Right renal cortex interstitium (tissue), 3 donors: ENCODE results near the gene BOLA3. TPM values are rescaled to one million over a fixed set of nuclear protein-coding genes. Genes with fewer than 3 reads are reported as not detected.
"Not testable (repeated sequence)": the region's sequence is repeated elsewhere in the genome, so short reads cannot be mapped to it uniquely, and the experiment has no call there.

Experiments
- DNase-seq, 3 donors: peaks; one replicate each; pipeline ENCODE4 v3.0.0-alpha.2; 2013; ENCODE audit warnings: low read depth in 3 of 3, low spot score in 2 of 3
- polyA plus RNA-seq, 3 donors: library from polyadenylated mRNA; unstranded; fragments of 120-200 nt; gene quantifications; one replicate each; pipeline ENCODE4 v1.2.1, GENCODE V29; 2013; ENCODE audit not compliant: insufficient read length in 3 of 3

The BOLA3 gene, protein sequence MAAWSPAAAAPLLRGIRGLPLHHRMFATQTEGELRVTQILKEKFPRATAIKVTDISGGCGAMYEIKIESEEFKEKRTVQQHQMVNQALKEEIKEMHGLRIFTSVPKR
- polyA plus RNA-seq = 10 to 100 TPM; 22.6 to 28.9 (median 27.5) TPM

DNA sequence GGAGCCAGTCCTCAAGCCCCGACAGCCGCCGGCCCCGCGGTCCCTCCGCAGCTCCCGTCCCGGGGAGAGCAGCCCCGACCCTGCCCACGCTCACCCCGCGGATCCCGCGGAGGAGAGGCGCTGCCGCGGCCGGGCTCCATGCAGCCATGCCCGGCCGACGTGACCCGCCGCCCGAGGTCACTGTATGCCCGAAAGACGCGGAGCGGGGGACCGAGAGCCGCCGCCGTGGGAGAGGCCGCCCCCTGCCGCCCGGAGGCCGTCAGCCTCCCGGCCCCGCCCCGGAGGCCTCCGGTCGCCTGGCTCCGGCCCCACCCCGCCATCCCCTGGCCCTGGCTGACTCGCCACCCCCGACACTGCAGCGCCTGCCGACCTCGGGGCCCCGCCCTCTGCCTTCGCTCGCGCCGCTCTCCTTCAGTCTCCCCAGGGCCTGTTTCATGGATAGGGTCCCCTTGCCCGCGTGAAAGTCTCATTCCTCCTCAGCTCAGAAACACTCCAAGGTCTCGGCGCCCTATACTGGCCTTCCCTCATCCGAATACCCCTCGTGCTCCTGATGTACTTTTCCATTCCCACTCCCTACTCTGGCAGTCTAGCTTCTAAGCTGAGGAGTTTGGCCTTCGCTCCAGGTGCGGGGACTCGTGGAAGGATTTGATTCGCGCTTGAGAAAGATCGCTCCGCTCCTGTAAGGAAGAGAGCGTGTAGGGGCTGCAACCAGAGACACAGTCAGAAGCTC lies at the start of gene BOLA3:
BOLA3 (minus strand) TSS at position 186 of the 730 bp plus-strand sequence; CDS start at position 148, 38 bp downstream.
- peak; percentile 33 to 65 (median 37) for DNase-seq

GRCh38 chr2:74197049-74197448 lies 49.3 kb upstream of the BOLA3 start:
- DNase-seq = no peak

DNA sequence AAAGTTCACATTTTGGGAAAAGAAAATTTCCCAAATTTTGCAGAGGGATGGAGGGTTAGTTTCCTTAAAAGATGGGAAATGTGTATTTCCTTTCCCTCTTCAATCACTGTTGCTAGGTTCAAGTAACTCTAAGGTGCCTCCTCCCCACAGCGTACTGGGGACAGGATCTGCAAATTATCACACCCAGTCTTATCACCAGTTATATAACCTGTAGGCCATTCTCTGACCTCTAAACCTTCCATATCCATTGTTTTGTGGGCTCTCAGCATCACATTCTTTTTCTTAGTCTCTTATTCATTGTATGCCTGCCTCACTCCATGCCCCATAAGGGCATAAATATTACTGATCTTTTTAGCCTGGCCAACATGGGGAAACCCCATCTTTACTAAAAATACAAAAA lies 47.1 kb upstream of the BOLA3 start:
- DNase-seq = no peak

- no peak for DNase-seq
Measured at GRCh38 chr2:74191596-74192380, 44.1 kb upstream of the BOLA3 start.

DNA sequence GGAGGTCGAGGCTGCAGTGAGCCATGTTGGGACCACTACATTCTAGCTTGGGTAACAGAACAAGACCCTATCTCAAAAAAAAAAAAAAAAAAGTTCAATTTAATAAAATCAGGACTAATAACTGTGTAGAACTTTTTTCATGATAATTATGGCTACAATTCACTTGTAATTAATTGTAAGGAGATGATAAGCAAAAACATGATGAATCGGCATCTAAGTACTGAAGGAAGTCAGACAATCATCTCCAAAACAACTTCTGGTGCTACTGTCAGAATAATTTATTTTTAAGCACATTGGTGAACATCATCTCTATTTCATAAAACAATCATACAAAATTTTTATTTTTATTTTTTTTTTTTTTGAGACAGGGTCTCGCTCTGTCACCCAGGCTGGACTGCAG lies 41.0 kb upstream of the BOLA3 start:
- DNase-seq = no peak

- no peak for DNase-seq
Measured at GRCh38 chr2:74188018-74188601, 40.4 kb upstream of the BOLA3 start.

DNA sequence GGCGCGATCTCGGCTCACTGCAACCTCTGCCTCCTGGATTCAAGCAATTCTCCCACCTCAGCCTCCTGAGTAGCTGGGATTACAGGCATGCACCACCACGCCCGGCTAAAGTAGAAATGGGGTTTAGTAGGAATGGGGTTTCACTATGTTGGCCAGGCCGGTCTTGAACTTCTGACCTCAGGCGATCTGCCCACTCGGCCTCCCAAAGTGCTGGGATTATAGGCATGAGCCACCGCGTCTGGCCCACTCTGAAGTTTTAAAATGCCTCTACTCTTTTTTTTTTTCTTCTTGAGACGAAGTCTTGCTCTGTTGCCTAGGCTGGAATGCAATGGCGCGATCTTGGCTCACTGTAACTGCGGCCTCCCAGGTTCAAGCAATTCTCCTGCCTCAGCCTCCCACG lies 39.0 kb upstream of the BOLA3 start:
- DNase-seq = not testable (repeated sequence)

DNA sequence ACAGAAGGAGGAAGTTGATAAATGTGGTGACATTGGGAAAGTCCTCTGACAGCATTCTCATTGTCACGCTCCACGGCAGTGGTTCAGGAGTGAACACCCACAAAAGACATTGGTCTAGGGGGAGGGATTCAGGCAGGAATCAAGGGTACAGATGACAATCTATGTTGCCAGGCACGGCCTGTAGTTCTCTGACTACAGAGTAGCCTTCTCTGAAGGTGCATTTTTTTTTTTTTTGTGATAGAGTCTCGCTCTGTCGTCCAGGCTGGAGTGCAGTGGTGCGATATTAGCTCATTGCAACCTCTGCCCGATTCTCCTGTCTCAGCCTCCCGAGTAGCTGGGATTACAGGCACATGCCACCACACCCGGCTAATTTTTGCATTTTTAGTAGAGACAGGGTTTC lies 38.3 kb upstream of the BOLA3 start:
- DNase-seq = no peak

DNA sequence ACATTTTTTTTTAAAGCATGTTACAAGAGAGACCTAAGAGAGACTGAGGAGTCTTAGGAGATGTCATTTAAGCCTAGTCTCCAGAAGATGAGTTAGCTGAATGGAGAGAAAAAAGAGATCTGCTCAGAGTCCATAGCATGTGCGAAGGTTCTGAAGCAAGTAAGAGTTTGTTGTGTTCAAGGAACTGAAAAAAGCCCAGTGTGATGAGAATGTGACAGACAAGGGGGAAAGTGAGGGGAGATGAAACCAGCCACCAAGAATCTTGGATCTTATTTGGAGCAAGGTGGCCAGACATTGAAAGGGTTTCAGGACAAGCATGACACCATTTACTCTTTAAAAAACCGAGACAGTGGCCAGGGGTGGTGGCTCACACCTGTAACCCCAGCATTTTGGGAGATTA lies 36.2 kb upstream of the BOLA3 start:
- DNase-seq = no peak

- DNase-seq = no peak
Measured at GRCh38 chr2:74181739-74182138, 34.0 kb upstream of the BOLA3 start.

DNA sequence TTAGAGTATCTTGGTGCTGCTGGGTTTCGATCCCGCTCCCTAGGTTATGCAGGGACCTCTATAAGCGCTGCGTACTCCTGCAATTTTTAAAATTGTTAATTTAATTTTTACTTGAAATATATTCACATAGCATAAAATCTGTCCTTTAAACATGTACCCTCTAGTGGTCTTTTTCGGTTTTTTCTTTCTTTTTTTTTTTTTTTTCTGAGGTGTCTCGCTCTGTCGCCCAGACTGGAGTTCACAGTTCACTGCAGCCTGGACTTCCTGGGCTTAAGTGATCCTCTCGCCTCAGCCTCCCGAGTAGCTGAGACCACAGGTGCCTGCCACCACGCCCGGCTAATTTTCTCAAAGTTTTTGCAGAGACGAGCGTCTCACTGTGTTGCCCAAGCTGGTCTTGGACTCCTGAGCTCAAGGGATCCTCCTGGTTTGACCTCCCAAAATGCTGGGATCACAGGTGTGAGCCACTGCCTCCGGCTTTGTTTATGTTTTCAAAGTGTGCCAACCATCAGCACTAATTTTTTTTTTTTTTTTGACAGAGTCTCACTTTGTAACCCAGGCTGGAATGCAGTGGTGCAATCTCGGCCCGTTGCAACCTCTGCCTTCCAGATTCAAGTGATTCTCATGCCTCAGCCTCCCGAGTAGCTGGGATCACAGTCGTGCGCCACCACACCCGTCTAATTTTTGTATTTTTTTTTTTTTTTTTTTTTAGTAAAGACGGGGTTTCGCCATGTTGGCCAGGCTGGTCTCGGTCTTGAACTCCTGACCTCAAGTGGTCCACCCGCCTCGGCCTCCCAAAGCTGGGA lies 31.6 kb upstream of the BOLA3 start:
- DNase-seq = no peak

DNA sequence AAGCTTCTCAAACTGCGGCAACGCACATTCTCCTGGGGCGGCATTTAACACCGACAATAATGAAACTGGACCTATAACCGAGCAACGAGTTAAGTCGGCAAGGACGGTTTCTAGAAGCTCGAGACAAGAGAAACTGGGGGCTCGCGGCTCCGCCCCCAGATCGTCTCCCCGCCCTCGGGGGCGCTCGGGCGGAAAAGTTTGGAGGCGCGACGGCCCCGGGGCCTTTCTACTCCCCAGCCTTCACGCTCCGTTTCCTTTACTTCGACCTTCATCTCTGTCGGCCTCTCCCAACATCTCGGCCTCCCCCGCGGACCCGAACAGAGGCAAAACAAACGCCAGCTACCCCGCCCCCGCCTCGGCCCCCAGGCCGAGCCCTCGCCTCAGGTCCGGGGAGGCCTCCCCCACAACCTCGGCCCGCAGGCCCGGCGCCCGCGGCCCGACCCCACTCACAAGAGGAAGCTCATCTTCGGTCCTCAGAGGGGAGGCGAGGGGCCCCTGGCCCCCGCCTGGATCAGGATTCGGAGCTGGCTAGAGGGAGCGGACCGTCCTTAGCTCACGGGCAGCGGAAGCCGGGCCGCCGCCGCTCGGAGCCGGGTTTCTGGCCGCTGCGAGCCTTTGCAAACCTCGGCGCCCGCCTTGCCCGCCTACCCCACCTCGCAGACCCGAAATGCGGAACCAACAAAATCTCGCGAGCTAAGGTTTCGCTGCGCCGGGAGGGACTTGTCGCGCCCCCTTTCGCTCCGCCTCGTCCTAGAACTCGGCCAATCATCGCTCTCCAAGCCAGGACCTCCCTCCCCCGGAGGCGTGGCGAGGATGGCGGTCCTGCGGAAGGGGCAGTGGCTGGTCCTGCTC lies 30.7 kb upstream of the BOLA3 start, which contains the start of gene MOB1A:
MOB1A (minus strand) TSS at position 669 of the 852 bp plus-strand sequence; CDS start at position 464, 205 bp downstream.
- DNase-seq = peak; percentile 89 to 99 (median 94)

GRCh38 chr2:74177696-74178095 lies 30.0 kb upstream of the BOLA3 start:
- DNase-seq = no peak

DNA sequence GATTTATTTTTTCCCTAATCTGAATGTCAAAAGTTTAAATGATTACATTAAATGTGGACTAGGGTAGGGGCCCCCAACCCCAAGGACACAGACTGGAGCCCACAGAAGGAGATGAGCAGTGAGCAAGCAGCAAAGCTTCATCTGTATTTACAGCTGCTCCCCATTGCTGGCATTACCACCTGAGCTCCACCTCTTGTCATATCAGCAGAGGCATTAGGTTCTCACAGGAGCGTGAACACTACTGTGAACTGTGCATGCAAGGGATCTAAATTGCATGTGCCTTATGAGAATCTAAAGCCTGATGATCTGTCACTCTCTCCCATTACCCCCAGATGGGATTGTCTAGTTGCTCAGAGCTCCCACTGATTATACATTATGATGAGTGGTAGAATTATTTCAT lies 27.2 kb upstream of the BOLA3 start:
- DNase-seq = no peak

- no peak for DNase-seq
Measured at GRCh38 chr2:74168739-74169138, 21.0 kb upstream of the BOLA3 start.

GRCh38 chr2:74164761-74165160 lies 17.0 kb upstream of the BOLA3 start:
- DNase-seq = no peak

GRCh38 chr2:74162951-74163350 lies 15.2 kb upstream of the BOLA3 start:
- no peak for DNase-seq

DNA sequence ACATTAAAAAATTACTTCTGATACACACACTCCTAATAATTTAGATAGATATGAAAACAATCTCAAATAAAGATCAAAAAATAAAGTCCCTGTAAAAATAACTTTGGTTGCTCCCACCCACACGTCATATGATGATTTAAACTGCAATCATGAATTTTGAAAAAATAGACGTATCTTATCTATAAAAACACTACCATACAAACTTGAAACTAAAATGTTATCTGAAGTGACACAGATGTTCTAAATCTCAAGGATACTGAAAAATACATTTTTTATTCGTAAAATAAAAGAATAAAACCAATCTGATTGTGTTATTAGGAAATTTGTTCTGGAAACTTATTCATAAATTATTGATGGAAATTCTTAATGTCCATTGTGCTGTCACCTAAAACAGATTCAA lies 8.1 kb upstream of the BOLA3 start:
- DNase-seq = no peak

DNA sequence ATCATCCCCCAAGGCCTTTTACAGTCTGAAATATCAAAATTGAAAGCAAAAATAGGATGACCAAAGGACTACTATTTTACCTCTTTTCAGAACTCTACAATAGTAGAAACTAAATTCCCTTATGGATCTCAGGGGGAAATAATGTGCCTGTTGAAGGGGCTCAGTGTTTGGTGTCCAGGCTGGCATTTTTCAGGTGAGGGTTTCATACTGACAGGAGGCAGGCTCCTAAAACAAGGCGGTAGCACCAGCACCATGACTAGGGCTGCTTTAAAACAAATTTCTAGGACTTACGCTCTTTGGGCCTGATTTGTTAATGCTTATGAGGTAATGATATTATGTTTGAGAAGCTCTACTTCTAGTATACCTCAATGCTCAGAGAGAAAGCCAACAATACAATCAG lies 5.2 kb upstream of the BOLA3 start:
- no peak for DNase-seq
